ENCODE data around the gene ZDHHC17.
"Not testable (repeated sequence)": the region's sequence is repeated elsewhere in the genome, so short reads cannot be mapped to it uniquely, and the experiment has no call there.

Gene ZDHHC17

GRCh38 chr12:76763746-76764675, at the start of gene ZDHHC17:
ZDHHC17 (plus strand) TSS chr12:76764115; CDS start chr12:76764237, 122 bp downstream.
- DNase-seq (ENCODE audit: low read depth): peak; percentile 89

- DNase-seq (ENCODE audit: low read depth): no peak
Measured at GRCh38 chr12:76714415-76714814, 49.5 kb upstream of the ZDHHC17 start.

- no peak for DNase-seq (ENCODE audit: low read depth)
Measured at GRCh38 chr12:76714861-76715260, 49.1 kb upstream of the ZDHHC17 start.

- DNase-seq (ENCODE audit: low read depth): no peak
Measured at GRCh38 chr12:76715332-76715731, 48.6 kb upstream of the ZDHHC17 start.

- DNase-seq (ENCODE audit: low read depth): no peak
Measured at GRCh38 chr12:76717314-76717713, 46.6 kb upstream of the ZDHHC17 start.

GRCh38 chr12:76719171-76720041, 44.5 kb upstream of the ZDHHC17 start:
- DNase-seq (ENCODE audit: low read depth): peak; percentile 40

- DNase-seq (ENCODE audit: low read depth): peak; percentile 76
Measured at GRCh38 chr12:76720068-76720467, 43.8 kb upstream of the ZDHHC17 start.

- no peak for DNase-seq (ENCODE audit: low read depth)
Measured at GRCh38 chr12:76726626-76727025, 37.3 kb upstream of the ZDHHC17 start.

GRCh38 chr12:76732188-76732587, 31.7 kb upstream of the ZDHHC17 start:
- DNase-seq (ENCODE audit: low read depth): not testable (repeated sequence)

GRCh38 chr12:76737689-76738088, 26.2 kb upstream of the ZDHHC17 start:
- not testable (repeated sequence) for DNase-seq (ENCODE audit: low read depth)

GRCh38 chr12:76738824-76739579, 24.9 kb upstream of the ZDHHC17 start:
- no peak for DNase-seq (ENCODE audit: low read depth)

GRCh38 chr12:76739896-76740295, 24.0 kb upstream of the ZDHHC17 start:
- no peak for DNase-seq (ENCODE audit: low read depth)

GRCh38 chr12:76740501-76740900, 23.4 kb upstream of the ZDHHC17 start:
- DNase-seq (ENCODE audit: low read depth): no peak

GRCh38 chr12:76745343-76745742, 18.6 kb upstream of the ZDHHC17 start:
- DNase-seq (ENCODE audit: low read depth): no peak

GRCh38 chr12:76746516-76746915, 17.4 kb upstream of the ZDHHC17 start:
- no peak for DNase-seq (ENCODE audit: low read depth)

GRCh38 chr12:76747245-76747644, 16.7 kb upstream of the ZDHHC17 start:
- DNase-seq (ENCODE audit: low read depth): no peak

- DNase-seq (ENCODE audit: low read depth): no peak
Measured at GRCh38 chr12:76755829-76756379, 8.0 kb upstream of the ZDHHC17 start.

GRCh38 chr12:76757694-76758093, 6.2 kb upstream of the ZDHHC17 start:
- no peak for DNase-seq (ENCODE audit: low read depth)

- peak; percentile 47 for DNase-seq (ENCODE audit: low read depth)
Measured at GRCh38 chr12:76762601-76762980, 1.3 kb upstream of the ZDHHC17 start.

GRCh38 chr12:76764856-76765255, 941 bp downstream of the ZDHHC17 start:
- no peak for DNase-seq (ENCODE audit: low read depth)

GRCh38 chr12:76765598-76765997, 1.7 kb downstream of the ZDHHC17 start:
- DNase-seq (ENCODE audit: low read depth): no peak

- no peak for DNase-seq (ENCODE audit: low read depth)
Measured at GRCh38 chr12:76766161-76766560, 2.2 kb downstream of the ZDHHC17 start.
